Endometrium (tissue), 2 donors: ENCODE results near the gene NUDCD3.

Source experiments
- FAIRE-seq: peaks from 2 replicates; lab custom pipeline; 2012; peaks lifted over from hg19 to GRCh38; lab: Jason Lieb, UNC
- donor health status: control.
- donor health status: control.

Gene NUDCD3

GRCh38 chr7:44382459-44383265 is 107.8 kb downstream of the NUDCD3 start:
- no peak for FAIRE-seq

- FAIRE-seq = no peak
These were observed 108.8 kb downstream of the NUDCD3 start for GRCh38 chr7:44381494-44382220.

GRCh38 chr7:44380831-44381493 is 109.5 kb downstream of the NUDCD3 start:
- FAIRE-seq = no peak

- no peak for FAIRE-seq
These were observed 110.1 kb downstream of the NUDCD3 start for GRCh38 chr7:44380189-44380830.

GRCh38 chr7:44379366-44380188 is 110.9 kb downstream of the NUDCD3 start:
- no peak for FAIRE-seq

- no peak for FAIRE-seq
These were observed 111.7 kb downstream of the NUDCD3 start for GRCh38 chr7:44378744-44379143.

- FAIRE-seq = no peak
These were observed 112.6 kb downstream of the NUDCD3 start for GRCh38 chr7:44377681-44378421.

- no peak for FAIRE-seq
These were observed 113.4 kb downstream of the NUDCD3 start for GRCh38 chr7:44377134-44377463.

GRCh38 chr7:44376429-44377133 is 113.9 kb downstream of the NUDCD3 start:
- FAIRE-seq = no peak

- no peak for FAIRE-seq
These were observed 114.5 kb downstream of the NUDCD3 start for GRCh38 chr7:44375926-44376342.

GRCh38 chr7:44375236-44375699 is 115.2 kb downstream of the NUDCD3 start:
- FAIRE-seq = no peak

- FAIRE-seq = no peak
These were observed 116.3 kb downstream of the NUDCD3 start for GRCh38 chr7:44374007-44374763.

- no peak for FAIRE-seq
These were observed 117.1 kb downstream of the NUDCD3 start for GRCh38 chr7:44373418-44373740.

- FAIRE-seq = peak; percentile 35
These were observed 117.7 kb downstream of the NUDCD3 start for GRCh38 chr7:44372560-44373417.

- FAIRE-seq = no peak
These were observed 121.6 kb downstream of the NUDCD3 start for GRCh38 chr7:44368885-44369284.

- FAIRE-seq = no peak
These were observed 122.0 kb downstream of the NUDCD3 start for GRCh38 chr7:44368455-44368854.

GRCh38 chr7:44367475-44368043 is 122.9 kb downstream of the NUDCD3 start:
- FAIRE-seq = no peak

GRCh38 chr7:44366986-44367385 is 123.5 kb downstream of the NUDCD3 start:
- no peak for FAIRE-seq
